Stimulated activated CD4-positive, alpha-beta T cell treated with anti-CD3 and anti-CD28 coated beads, Interleukin-1b, Interleukin-23, amount 100 ng/mL, for 48 hours (primary cell): ENCODE data around the gene SHC1.

Source experiments
- DNase-seq: peaks from one replicate; pipeline ENCODE4 v3.0.0-alpha.2; 2020

The SHC1 gene

DNA sequence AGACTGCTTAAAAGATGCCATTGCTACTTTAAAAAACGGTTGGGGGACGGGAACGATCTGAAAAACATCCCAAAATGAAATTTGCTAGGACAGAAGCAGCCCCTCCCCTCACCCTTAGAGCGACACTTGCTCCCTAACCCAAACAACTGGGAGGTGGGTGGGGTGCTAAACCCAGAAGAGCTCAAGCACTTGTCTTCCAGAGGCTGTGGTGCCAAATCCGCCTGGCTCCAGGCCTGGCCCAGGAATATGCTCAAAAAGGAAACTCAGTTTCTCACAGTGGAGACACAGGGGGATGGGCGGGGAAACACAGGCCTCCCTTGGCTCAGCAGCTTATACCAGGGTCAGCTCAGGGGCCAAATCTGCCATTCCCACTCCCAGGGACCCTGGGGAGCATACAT, 14.0 kb downstream of the SHC1 start:
- DNase-seq, result no peak

DNA sequence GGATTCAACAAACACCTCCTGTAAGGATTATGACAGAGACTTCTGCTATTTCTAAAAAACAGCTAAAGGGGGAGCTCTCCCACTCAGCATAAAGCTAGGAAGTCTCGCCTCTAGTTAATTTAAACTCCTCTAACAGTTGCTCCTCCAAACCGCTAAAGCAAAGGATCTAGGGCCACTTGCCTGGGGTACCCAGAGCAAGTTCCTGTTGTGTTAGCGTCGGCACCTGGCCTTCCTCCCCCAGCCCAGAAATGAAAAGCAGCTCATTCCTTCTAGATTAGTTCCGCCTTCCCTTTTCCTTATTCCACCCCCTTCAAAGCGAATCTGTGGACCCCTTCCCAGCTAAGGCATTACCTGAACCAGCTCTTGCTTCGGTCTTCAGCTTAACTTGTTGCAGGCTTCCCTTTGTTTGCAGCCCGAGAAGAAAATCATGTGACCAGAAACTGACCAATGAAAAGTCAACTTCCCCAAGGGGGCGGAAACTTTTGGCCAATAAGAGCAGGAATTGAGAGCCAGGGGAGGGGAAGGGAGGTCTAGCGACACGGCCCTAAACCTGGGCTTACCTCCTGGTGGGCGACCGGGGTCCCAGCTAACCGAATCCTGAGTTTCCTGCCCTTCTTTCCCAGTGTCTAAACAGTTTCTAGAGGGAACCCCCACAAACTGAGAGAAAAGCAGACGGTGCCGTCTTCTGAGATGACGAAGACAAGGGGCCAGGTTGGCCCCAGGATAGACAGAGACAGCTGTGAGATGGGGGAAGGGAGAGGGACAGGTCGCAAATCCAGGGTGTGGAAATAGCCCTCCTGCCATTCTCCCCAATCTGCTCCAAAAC, 14.6 kb downstream of the SHC1 start, which contains the start of gene PBXIP1:
TSS of gene PBXIP1 (minus strand) at position 382 of the 826 bp plus-strand sequence. CDS start 2,378 bp downstream, outside the sequence.
- peak; percentile 76 for DNase-seq

DNA sequence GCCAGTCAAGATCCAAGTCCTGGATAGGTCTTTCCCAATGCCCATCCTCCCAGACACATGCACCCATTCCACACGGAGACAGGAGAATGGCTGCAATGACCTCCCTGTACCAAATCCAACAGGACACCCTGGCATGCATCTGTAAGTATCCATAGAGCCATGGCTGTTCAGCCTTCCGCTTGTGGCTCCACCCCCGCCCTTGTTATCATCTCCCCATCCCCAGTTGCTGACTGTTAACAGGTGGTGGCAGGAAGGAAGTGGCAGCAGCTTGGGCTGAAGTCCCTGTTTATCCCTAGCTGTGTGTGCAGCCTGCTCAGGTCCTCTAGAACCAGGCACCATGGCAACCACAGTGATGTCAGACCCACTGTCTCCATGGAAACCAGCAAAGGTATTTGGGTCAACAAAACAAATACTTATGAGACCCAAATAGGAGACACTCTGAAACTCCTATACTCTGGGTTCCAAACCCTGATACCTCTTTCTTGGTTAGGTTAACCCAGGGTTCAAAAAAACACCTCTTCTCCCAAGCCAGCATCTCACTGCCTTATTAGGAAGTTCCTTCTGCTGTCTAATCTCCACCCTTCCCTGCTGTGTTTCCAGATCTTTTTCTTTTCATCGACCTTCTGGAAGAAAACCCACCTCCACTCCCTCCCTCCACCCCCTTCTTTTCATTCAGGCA, 15.4 kb downstream of the SHC1 start:
- DNase-seq, result peak; percentile 87

DNA sequence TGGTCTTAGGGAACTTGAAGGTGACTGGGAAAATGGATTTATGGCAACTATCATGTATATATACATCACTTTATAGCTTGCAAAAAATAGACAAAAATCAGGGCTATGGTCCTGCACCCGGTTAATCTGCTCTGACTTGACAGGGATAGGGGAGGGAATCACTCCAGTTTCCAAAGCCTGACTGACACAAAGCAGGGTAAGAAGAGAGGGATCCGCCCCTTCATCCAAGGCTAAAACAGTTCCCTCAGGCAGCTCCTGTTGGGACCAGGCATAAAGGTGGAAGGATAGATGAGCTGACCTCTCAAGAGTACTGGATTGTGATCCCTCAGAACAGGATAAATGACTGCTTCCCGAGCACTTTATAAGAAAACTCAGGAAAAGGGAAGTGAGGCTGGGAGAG, 16.0 kb downstream of the SHC1 start:
- DNase-seq, result no peak

DNA sequence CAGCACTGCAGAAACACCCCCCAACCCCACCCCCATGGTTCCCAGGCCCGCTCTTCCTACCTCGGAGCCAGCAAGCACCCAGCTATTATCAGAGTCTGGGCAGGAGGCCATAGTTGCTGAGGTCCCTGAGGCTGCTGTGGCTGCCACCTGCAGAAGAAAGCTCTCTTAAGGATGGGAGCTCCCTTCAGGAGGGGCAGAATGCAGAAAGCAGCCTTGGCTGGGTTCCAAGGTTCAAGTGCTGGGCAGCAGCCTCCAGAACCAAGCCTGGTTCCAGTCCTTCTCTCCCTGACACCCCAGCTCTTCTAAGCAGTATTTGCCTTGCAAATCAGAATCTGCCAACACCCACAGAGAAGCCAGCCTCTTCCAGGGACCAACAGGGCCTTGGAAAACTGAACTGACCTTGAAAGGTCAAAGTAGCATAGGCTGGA, 16.9 kb downstream of the SHC1 start:
- DNase-seq, result no peak

DNA sequence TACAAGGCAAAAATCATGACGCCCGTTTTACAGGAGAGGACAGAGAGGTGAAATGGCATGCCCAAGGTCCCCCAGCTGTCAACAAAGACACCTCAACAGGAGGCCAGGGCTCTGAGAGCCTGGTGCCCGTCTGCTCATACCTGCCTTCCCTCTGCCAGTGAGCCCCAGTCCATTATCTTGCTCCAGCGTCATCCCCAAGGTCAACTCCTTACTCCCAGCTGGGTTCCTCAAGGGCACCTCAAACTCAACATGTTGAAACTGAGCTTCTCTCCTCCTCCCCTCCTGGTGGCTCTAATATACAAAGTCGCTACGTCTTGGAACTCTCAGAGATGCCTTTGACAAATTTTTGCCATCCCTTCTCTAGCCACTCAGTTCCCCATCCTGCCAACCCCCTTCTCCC, 17.9 kb downstream of the SHC1 start:
- no peak for DNase-seq

DNA sequence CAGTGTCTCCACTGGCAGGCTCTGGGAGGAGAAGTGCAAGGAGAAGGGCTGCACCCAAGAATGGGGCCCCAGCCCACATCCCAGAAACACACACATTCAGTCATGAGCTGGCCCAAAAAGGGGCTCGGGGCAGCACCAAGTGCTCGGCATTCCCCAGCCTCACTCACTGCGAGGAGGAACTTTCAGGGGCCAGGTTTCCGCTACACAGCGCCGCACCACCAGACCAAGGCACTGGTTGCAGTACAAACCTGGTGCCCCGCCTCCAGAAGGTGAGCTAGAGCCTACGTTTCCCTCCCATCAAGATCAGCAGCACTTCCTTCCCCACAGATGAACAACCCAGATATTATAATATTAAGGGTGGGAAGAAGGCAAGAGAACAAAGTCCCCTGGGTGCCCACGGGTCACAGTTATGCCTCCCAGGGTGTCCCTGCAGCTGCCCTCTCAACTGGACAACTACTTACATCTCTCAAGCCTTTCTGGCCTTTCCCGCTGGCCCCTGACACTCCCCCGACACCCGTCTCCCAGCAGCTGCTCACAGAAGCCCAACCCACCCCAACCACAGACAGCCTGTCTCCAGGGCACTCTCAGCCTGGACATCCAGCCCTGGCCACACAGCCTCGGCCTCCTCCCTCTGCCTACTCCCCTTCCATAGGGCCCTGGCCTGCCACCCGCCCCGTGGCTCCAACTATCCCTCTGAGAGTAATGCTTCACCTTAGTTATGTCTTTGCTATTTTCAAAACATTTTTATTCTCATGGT, 18.5 kb downstream of the SHC1 start:
- peak; percentile 65 for DNase-seq

DNA sequence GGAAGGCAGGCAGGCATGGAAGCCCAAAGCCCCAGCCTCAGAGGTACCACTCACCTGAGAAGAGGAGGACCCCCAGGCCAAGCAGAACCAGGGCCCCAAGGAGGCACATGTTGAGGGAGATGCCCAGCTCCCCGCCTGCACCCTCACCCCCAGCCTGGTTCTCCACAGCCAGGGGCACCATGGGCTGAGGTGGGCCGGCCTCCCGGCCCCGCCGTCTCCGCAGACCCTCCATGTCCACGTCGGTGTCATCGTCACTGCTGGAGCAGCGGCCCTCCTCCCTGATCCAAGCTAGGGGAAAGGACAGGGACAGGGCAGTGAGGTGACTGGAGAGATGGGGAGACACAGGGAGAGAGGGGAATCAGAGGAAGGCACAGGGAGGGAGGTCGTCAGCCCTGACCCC, 22.5 kb downstream of the SHC1 start:
- no peak for DNase-seq

DNA sequence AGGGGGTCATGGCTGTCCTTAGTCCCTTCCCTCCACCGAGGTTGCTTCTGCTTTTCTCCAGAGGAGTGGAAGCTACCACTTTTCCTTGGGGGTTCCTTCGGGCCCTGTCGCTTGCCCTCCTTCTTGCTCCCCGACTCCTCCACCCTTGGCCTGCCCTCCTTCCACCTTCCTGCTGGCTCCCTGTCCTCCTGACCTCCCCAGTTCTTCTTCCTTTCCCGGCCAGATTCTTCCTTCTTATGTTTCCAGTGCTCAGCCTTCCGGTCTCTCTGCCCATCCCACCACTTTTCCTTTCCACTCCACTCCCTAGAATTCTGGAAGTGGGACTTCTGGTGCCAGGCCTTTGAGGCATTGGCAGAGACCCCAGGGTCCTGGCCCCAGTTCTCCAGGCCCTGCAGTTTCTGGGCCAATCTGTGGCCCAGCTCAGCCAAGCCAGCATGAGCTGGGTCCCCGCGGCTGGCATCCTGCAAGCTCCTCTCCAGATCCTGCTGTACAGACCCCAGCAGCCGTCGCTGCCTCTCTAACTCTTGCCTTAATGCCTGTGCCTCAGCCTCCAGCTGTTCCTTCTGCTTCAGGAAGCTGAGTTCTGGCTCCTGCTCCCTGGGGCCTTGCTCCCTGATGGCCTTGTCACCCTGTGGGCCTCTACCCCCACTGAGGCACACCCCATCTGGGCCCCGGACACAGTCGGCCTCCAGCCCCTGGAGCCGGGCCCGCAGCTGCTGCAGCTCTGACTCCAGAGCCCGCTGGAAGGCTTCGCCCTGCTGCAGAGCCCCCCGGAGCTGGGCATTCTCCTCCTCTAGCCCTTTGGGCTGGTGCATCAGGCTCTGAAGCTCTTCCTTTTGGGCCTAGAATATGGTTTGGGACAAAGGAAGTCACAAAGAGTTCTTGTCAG, 24.3 kb downstream of the SHC1 start:
- no peak for DNase-seq

DNA sequence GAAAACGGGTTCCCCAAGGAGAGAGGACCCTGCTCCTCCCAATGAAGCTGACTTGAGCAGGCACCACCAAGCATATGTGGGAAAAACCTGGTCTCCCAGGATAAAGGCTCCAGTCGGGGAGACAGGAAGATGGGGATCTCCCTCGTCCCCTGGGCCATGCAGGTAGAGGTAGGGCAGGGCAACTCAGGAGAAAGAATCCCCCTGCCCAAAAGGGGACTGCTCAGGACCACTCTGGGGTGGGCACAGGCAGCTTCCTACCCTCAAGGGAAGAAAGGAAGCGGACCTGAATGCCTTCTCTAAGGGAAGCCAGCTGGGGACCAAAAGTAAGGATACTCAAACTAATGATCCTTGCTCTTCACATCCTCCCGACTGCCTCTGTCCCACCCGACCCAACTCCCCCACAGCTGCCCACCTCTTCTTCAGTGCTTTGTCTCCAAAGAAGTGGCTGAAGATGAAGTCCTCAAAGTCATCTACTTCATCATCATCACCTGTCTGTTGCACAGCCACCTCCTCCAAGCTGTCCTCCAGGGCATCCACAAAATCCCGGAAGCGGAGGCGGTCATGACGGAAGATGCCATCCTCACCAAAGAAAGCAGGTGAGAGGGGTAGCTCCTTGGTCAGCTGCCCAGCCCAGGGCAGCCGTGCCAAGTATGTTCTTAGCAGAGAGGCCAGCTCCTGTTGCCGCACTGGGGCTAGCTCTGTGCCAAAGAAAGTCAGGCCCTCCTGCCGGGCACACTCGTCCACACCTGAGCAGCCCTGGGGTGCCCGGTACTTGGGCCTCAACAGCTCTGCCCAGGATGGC, 25.2 kb downstream of the SHC1 start:
- no peak for DNase-seq

DNA sequence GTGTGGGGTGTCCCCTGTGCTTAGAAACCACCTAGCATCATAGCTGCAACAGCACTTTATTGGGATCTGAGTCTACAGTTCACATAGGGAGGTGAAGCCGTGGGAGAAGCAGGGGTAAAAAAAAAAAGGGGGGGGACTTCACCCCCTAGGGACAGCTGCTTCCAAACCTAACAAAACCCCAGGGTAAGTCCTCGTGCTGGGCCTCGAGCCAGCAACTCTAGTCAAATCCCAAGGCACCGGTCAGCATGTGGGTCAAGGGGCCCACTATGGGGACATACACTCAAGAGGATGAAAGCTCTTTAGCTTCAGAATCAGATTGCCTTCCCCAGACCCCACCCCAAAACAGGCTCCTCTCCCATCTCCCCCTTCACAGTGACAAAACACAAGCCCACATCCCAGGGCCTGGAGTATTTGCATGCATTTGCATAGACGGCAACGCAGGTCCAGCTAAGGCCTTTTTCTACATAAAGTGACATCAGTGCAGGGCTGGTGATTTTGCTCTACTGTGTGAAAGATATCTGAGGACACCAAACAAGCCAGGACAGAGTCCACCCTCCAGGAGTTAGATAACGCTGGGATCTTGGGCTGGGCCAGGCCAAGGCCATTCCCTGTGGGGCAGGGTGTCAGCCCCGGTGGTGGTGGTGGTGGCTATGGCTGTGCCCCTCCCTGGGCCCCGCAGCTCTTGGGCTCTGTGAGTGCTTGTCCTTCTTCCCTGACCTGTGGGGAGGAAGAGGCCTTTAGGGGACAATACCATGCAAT, 26.0 kb downstream of the SHC1 start:
- no peak for DNase-seq

DNA sequence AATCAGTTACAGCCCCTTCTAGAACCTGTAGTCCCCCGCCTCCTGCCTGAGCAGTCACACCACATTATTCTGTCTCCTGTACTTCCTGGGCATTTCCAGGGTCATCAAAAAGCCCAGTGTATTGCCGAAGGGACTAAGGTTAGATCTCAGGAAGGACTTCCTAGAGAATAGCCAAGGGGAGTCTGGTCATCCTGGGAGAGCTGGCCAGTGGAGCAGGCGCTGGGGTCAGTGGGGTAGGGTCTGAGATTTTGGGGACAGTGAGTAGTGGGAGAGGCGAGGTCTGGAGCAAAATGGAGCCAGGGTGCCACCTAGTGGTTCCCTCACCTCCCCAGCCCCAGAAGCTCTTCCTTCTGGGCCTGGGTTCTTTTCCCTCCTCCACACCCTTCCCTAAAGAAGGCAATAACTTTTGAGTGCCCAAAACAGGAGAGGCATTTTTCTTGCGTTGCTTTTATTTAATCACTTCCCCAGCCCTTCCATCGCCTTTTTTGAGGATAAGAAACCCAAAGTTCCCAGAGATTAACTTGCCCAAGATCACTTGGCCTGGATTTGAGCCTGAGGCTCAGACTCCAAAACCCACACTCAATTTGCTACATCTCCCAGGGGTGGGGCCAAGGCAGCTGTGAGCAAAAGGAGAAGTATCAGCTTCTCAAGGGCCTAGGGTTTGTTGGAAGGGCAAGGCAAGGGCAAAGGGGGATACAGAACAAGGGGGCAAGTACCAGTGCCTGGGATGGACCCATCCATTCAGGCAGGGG, 26.7 kb downstream of the SHC1 start:
- DNase-seq, result no peak

DNA sequence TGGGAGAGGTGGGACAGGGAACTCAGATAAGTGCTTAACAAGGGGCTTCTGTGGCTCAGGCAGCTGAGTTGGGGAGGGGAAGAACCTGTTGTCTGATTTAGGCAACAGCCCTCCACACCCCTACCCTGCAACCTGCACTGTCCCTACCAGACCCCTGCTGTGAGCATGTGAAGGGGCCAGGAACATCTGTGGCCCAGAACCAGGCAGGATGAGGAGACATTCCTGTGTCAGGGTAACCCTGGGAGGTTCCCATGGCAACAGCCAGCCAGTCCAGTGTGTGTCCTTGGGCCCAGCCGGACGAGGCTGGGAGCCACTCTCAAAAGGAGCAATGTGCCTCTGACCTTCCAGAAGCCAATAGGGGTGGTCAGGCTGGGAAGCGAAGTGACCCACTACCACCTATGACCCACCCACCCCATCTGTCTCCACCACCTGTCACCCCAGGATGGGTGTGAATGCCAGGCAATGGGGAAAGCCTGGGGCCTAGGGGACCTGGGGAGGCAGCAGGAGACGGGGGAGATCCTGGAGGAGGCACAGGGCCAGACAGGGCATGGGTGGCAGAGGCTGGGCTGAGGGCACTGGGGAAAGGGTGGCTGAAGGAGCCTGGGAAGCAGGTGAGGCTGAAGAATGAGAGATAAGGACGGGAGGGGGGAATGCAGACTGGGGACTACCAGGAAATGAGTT, 29.1 kb downstream of the SHC1 start:
- DNase-seq, result no peak

DNA sequence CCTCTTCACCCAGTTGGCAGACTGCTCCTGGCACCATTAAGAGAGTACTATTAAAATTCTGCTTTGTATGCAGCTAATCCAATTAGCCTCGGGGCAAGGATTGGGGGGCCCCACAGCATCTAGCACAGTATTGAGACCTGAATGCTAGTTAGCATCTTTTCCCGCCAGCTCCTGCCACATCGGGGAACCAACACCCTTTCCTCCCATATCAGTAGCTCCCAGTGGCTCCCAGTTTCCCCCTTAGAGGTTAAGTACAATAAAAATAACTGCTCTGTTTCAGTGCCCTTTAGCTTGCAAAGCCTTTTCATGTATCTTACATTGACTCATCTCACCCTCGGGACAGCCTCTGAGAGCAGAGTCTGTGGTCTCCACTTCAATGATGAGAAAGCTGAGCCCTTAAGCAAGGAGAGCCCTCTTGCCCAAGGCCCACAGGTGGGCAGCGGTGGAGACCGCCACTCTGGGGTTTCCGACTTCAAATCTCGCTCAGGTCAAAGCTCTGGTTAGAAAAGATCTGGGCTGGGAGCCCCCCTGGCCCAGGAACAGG, 29.8 kb downstream of the SHC1 start:
- DNase-seq, result peak; percentile 19

DNA sequence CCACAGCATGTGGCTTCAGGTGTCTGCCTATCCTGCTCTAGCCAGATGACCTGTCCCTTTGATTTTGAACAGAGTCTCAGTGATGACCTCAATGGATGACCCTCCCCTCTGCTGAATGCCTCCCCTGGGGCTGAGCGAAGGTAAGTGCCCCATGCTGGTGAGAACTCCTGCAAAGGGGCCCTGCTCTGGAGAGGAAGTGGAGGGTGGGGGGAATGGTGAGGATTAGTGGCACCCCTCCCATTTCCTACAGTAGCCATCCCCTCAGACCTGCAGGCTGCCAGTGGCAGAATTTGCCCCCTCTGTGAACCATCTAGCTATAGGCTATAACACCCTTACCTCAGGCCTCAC, 30.4 kb downstream of the SHC1 start:
- DNase-seq, result no peak

DNA sequence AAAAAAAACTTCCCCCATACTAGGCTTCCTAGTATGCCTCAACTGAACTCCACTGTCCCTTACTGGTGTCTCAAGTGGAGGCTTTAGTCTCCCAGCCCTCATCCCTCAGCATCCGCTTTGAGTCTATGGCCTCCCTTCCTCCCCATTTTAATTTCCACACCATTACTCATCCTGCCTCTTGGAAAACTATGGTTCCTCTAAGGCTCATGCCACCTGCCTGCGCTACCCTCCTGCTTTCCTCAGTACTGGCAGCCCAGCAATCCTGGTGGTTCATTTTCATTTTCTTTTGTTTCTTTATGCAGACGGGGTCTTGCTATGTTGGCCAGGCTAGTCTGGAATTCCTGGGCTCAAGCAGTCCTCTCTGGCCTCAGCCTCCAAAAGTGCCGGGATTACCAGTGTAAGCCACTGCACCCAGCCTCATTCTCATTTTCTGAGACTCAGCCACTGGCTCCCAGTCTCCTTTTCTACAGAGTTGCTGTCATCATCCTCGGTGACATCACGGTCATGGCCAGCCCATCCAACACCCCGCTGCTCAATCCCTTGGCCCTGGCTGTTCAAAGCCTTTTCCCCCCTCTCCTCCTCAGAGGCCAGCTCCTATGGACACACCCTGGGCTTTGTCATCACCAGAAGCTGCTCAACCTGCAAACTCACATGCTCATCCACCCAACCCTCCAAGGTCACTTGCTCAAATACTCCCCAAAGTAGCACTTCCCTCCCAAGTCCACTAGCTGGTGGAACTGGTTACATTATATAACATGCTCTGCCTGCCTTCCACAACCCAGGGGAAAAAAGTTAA, 31.7 kb downstream of the SHC1 start:
- no peak for DNase-seq

DNA sequence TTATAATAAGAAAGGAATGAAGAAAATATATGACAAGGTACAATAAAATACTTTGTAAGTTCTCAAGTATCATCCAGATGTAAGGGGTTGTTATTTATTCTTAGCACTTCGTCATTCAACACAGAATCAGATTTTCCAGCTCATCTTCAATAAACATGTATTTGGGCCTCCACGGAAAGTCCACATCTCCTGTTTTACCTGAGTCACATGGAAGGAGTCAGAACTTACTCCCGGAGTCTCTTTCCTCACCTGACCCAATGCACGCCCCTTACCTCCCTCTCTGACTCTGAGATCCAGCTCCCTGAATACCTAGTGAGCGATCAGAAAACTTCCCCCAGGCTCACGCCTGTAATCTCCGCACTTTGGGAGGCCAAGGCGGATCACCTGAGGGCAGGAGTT, 32.6 kb downstream of the SHC1 start:
- no peak for DNase-seq
